ENCODE results near the gene PARD3B. TPM values are rescaled to one million over a fixed set of nuclear protein-coding genes. Genes with fewer than 3 reads are reported as not detected.

Gene PARD3B
- total and polyA plus RNA-seq, 2 experiments from 2014 or later = 3.5 to 4.4 TPM

DNA sequence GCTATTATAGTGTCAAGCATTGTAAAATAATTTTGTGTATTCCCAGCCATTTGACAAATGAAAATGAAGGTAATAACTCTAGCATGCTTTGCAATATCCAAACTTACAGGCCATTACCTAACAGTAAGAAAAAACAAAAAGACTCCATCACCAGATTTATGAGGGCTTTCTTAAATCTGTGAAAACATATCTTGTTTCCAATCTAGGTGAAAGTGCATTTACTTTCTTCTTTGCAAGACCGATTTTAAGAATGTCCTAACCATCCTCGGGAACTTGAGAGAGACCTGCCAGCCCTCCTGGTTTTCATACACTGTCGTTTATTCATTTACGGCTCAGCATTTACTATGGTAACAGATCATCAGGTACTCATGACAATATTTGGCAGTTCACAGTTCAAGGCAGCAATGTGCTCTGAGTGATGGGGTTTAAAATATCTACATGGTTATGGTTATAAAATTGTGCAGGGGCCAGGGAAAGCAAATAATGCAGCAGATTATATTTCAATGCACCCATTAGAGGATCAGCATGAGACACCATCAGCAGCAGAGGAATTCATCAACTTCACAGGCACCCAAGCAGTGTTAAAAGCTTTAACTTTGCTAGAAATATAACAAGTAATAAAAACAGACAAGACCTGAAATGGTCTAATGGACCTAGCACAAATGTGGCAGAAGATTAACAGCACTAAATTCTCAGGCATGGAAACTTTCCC, 34.4 kb upstream of the PARD3B start:
- no peak for DNase-seq (ENCODE audit: low spot score)
- Histone ChIP-seq H3K4me2 (no peak overlapping the region), H3K9me2 (ENCODE audit: insufficient read depth) (no peaks in the 10 kb centered on the region), H3F3A (replicated peaks; ENCODE audit: low read depth) (no peaks in the 10 kb centered on the region), H3K79me2 (replicated peaks; ENCODE audit: insufficient read depth) (no peaks in the 10 kb centered on the region), H3K27me3 (ENCODE audit: insufficient read depth) (no peaks in the 10 kb centered on the region), H2AFZ (no peak overlapping the region), H3K36me3 (ENCODE audit: insufficient read depth) (no peaks in the 10 kb centered on the region), H3K4me1 (ENCODE audit: insufficient read depth) (no peaks in the 10 kb centered on the region), H3K4me3 (no peak overlapping the region), H4K20me1 (replicated peaks; ENCODE audit: insufficient read depth) (no peaks in the 10 kb centered on the region; the same call in 1 of the 2 replicates), H3K27ac (ENCODE audit: low read depth) (no peak overlapping the region)
- no peak overlapping the region for H3K4me3 Mint-ChIP-seq
- no peaks in the 10 kb centered on the region for H3K9me3 Mint-ChIP-seq
- no peaks in the 10 kb centered on the region for H3K4me1 Mint-ChIP-seq
- TF ChIP-seq ZNF331 (CRISPR knock-in tag; IDR thresholded peaks at IDR 0.05; ENCODE audit: low read depth) = no peak
- TF ChIP-seq, protein P1, sequence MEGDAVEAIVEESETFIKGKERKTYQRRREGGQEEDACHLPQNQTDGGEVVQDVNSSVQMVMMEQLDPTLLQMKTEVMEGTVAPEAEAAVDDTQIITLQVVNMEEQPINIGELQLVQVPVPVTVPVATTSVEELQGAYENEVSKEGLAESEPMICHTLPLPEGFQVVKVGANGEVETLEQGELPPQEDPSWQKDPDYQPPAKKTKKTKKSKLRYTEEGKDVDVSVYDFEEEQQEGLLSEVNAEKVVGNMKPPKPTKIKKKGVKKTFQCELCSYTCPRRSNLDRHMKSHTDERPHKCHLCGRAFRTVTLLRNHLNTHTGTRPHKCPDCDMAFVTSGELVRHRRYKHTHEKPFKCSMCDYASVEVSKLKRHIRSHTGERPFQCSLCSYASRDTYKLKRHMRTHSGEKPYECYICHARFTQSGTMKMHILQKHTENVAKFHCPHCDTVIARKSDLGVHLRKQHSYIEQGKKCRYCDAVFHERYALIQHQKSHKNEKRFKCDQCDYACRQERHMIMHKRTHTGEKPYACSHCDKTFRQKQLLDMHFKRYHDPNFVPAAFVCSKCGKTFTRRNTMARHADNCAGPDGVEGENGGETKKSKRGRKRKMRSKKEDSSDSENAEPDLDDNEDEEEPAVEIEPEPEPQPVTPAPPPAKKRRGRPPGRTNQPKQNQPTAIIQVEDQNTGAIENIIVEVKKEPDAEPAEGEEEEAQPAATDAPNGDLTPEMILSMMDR (conservative IDR thresholded peaks at IDR 0.05; ENCODE audit: low read depth in 2 of 2) = no peak
- TF ChIP-seq, protein P2, sequence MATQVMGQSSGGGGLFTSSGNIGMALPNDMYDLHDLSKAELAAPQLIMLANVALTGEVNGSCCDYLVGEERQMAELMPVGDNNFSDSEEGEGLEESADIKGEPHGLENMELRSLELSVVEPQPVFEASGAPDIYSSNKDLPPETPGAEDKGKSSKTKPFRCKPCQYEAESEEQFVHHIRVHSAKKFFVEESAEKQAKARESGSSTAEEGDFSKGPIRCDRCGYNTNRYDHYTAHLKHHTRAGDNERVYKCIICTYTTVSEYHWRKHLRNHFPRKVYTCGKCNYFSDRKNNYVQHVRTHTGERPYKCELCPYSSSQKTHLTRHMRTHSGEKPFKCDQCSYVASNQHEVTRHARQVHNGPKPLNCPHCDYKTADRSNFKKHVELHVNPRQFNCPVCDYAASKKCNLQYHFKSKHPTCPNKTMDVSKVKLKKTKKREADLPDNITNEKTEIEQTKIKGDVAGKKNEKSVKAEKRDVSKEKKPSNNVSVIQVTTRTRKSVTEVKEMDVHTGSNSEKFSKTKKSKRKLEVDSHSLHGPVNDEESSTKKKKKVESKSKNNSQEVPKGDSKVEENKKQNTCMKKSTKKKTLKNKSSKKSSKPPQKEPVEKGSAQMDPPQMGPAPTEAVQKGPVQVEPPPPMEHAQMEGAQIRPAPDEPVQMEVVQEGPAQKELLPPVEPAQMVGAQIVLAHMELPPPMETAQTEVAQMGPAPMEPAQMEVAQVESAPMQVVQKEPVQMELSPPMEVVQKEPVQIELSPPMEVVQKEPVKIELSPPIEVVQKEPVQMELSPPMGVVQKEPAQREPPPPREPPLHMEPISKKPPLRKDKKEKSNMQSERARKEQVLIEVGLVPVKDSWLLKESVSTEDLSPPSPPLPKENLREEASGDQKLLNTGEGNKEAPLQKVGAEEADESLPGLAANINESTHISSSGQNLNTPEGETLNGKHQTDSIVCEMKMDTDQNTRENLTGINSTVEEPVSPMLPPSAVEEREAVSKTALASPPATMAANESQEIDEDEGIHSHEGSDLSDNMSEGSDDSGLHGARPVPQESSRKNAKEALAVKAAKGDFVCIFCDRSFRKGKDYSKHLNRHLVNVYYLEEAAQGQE (IDR thresholded peaks at IDR 0.05; ENCODE audit: unreplicated experiment) = no peak
- TF ChIP-seq EZH2phosphoT487 (IDR thresholded peaks at IDR 0.05; ENCODE audit: unreplicated experiment) = no peak
- TF ChIP-seq JUNB (IDR thresholded peaks at IDR 0.05; ENCODE audit: unreplicated experiment) = no peak
- TF ChIP-seq, protein P3, sequence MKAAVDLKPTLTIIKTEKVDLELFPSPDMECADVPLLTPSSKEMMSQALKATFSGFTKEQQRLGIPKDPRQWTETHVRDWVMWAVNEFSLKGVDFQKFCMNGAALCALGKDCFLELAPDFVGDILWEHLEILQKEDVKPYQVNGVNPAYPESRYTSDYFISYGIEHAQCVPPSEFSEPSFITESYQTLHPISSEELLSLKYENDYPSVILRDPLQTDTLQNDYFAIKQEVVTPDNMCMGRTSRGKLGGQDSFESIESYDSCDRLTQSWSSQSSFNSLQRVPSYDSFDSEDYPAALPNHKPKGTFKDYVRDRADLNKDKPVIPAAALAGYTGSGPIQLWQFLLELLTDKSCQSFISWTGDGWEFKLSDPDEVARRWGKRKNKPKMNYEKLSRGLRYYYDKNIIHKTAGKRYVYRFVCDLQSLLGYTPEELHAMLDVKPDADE (IDR thresholded peaks at IDR 0.05) = no peak
- TF ChIP-seq STAT1 (IDR thresholded peaks at IDR 0.05; ENCODE audit: unreplicated experiment) = no peak
- TF ChIP-seq, protein P4, sequence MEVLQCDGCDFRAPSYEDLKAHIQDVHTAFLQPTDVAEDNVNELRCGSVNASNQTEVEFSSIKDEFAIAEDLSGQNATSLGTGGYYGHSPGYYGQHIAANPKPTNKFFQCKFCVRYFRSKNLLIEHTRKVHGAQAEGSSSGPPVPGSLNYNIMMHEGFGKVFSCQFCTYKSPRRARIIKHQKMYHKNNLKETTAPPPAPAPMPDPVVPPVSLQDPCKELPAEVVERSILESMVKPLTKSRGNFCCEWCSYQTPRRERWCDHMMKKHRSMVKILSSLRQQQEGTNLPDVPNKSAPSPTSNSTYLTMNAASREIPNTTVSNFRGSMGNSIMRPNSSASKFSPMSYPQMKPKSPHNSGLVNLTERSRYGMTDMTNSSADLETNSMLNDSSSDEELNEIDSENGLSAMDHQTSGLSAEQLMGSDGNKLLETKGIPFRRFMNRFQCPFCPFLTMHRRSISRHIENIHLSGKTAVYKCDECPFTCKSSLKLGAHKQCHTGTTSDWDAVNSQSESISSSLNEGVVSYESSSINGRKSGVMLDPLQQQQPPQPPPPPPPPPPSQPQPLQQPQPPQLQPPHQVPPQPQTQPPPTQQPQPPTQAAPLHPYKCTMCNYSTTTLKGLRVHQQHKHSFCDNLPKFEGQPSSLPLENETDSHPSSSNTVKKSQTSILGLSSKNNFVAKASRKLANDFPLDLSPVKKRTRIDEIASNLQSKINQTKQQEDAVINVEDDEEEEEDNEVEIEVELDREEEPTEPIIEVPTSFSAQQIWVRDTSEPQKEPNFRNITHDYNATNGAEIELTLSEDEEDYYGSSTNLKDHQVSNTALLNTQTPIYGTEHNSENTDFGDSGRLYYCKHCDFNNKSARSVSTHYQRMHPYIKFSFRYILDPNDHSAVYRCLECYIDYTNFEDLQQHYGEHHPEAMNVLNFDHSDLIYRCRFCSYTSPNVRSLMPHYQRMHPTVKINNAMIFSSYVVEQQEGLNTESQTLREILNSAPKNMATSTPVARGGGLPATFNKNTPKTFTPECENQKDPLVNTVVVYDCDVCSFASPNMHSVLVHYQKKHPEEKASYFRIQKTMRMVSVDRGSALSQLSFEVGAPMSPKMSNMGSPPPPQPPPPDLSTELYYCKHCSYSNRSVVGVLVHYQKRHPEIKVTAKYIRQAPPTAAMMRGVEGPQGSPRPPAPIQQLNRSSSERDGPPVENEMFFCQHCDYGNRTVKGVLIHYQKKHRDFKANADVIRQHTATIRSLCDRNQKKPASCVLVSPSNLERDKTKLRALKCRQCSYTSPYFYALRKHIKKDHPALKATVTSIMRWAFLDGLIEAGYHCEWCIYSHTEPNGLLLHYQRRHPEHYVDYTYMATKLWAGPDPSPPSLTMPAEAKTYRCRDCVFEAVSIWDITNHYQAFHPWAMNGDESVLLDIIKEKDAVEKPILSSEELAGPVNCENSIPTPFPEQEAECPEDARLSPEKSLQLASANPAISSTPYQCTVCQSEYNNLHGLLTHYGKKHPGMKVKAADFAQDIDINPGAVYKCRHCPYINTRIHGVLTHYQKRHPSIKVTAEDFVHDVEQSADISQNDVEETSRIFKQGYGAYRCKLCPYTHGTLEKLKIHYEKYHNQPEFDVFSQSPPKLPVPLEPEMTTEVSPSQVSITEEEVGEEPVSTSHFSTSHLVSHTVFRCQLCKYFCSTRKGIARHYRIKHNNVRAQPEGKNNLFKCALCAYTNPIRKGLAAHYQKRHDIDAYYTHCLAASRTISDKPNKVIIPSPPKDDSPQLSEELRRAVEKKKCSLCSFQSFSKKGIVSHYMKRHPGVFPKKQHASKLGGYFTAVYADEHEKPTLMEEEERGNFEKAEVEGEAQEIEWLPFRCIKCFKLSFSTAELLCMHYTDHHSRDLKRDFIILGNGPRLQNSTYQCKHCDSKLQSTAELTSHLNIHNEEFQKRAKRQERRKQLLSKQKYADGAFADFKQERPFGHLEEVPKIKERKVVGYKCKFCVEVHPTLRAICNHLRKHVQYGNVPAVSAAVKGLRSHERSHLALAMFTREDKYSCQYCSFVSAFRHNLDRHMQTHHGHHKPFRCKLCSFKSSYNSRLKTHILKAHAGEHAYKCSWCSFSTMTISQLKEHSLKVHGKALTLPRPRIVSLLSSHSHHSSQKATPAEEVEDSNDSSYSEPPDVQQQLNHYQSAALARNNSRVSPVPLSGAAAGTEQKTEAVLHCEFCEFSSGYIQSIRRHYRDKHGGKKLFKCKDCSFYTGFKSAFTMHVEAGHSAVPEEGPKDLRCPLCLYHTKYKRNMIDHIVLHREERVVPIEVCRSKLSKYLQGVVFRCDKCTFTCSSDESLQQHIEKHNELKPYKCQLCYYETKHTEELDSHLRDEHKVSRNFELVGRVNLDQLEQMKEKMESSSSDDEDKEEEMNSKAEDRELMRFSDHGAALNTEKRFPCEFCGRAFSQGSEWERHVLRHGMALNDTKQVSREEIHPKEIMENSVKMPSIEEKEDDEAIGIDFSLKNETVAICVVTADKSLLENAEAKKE (CRISPR knock-in tag; IDR thresholded peaks at IDR 0.05) = no peak
- TF ChIP-seq ZNF114 (CRISPR knock-in tag; IDR thresholded peaks at IDR 0.05) = no peak
- no peak for TF ChIP-seq NANOG (IDR thresholded peaks at IDR 0.05; ENCODE audit: borderline replicate concordance)
- no peak for TF ChIP-seq CREB1 (CRISPR knock-in tag; IDR thresholded peaks at IDR 0.05; ENCODE audit: low read depth)
- no peak for TF ChIP-seq POLR2AphosphoS5 (IDR thresholded peaks at IDR 0.05; ENCODE audit: low read depth)
- no peak for TF ChIP-seq EZH2 (IDR thresholded peaks at IDR 0.05; ENCODE audit: low read depth, unreplicated experiment)
- ATAC-seq = no peak
- H3K27me3 Mint-ChIP-seq (ENCODE audit: insufficient read depth, low read depth, poor library complexity) = no peaks in the 10 kb centered on the region
- no peaks in the 10 kb centered on the region for H3K36me3 Mint-ChIP-seq (ENCODE audit: low read depth)
- no peak overlapping the region for H3K27ac Mint-ChIP-seq
